ENCODE data around the gene CREB3.

CREB3 gene

GRCh38 chr9:35728041-35728971 lies 4.2 kb upstream of the CREB3 start:
- DNase-seq: no peak

- DNase-seq: no peak
Measured at GRCh38 chr9:35729101-35729500, 3.4 kb upstream of the CREB3 start.

GRCh38 chr9:35729700-35730485 lies 2.6 kb upstream of the CREB3 start:
- peak; percentile 4 for DNase-seq

GRCh38 chr9:35730486-35730854 lies 2.0 kb upstream of the CREB3 start:
- no peak for DNase-seq

GRCh38 chr9:35731415-35732184 lies 866 bp upstream of the CREB3 start:
- DNase-seq: no peak

GRCh38 chr9:35732800-35733541 lies 505 bp downstream of the CREB3 start:
- peak; percentile 37 for DNase-seq

GRCh38 chr9:35734096-35734495 lies 1.6 kb downstream of the CREB3 start:
- no peak for DNase-seq

GRCh38 chr9:35736201-35736633 lies 3.8 kb downstream of the CREB3 start:
- DNase-seq: peak; percentile 43

- DNase-seq: no peak
Measured at GRCh38 chr9:35737143-35737542, 4.7 kb downstream of the CREB3 start.

GRCh38 chr9:35738186-35738585 lies 5.7 kb downstream of the CREB3 start:
- DNase-seq: no peak

- DNase-seq: no peak
Measured at GRCh38 chr9:35738924-35739323, 6.5 kb downstream of the CREB3 start.

GRCh38 chr9:35740243-35740642 lies 7.8 kb downstream of the CREB3 start:
- no peak for DNase-seq

GRCh38 chr9:35741740-35742139 lies 9.3 kb downstream of the CREB3 start:
- no peak for DNase-seq

GRCh38 chr9:35743452-35743851 lies 11.0 kb downstream of the CREB3 start:
- DNase-seq: no peak

GRCh38 chr9:35743880-35744518 lies 11.5 kb downstream of the CREB3 start:
- DNase-seq: no peak

- no peak for DNase-seq
Measured at GRCh38 chr9:35745569-35745968, 13.1 kb downstream of the CREB3 start.

GRCh38 chr9:35746583-35746982 lies 14.1 kb downstream of the CREB3 start:
- no peak for DNase-seq

GRCh38 chr9:35748242-35748857 lies 15.9 kb downstream of the CREB3 start:
- DNase-seq: no peak

- peak; percentile 69 for DNase-seq
Measured at GRCh38 chr9:35748858-35749514, 16.5 kb downstream of the CREB3 start, which contains the start of the genes GBA2 and RGP1. Gene GBA2 (minus strand): TSS chr9:35749228. CDS start chr9:35748704, 524 bp downstream. Gene RGP1 (plus strand): TSS chr9:35749287. CDS start chr9:35749756, 469 bp downstream.

- DNase-seq: peak; percentile 11
Measured at GRCh38 chr9:35749515-35750255, 17.2 kb downstream of the CREB3 start.

Measured in NCI-H1105 (cell line).